CD4-positive, alpha-beta T cell (primary cell): ENCODE measurements around the gene UBE3C. TPM values are rescaled to one million over a fixed set of nuclear protein-coding genes. Genes with fewer than 3 reads are reported as not detected.
A peak's percentile ranks its signal among the peaks of the same experiment; 100 is the strongest.

Experiments used
- ATAC-seq: fragments of 200-7000 bp; cut with Tn5 transposase; one replicate; pipeline ENCODE4 v1.10.0; 2022; ENCODE audit warnings: mild to moderate bottlenecking; ENCODE audit not compliant: poor library complexity
- CTCF ChIA-PET: fragments of 350-600 bp; sonication (Branson Sonifier 250); formaldehyde crosslinking; loops from one replicate; lab custom pipeline; 2021; ENCODE audit warnings: antibody characterized with exemption, inconsistent platforms; lab: Charles Lee
- POLR2A ChIA-PET: fragments of 350-600 bp; sonication (Branson Sonifier 250); formaldehyde crosslinking; loops from one replicate; lab custom pipeline; 2021; ENCODE audit warnings: antibody characterized with exemption, inconsistent platforms; lab: Charles Lee
- DNase-seq, 14 experiments: peaks; one replicate each; pipeline ENCODE4 v3.0.0-alpha.2; 2013 to 2020; ENCODE audit warnings: mixed read lengths in 2 of 14
- H3K27ac ChIP-seq, 2 donors: one replicate each; pipeline versions ENCODE4 v1.5.1 to v1.7.0; 2013; ENCODE audit warnings: low read length in 2 of 2, low read depth in 1 of 2, mild to moderate bottlenecking in 1 of 2
- H3K27me3 ChIP-seq, 2 experiments: 1 replicate in 1 of 2; 2 replicates in 1 of 2; pipeline versions ENCODE4 v1.6.1 to v1.7.0; 2013; ENCODE audit warnings: low read length in 2 of 2, control low read depth in 1 of 2, mild to moderate bottlenecking in 1 of 2, moderate library complexity in 1 of 2; ENCODE audit not compliant: insufficient read depth in 2 of 2, control insufficient read depth in 1 of 2
- H3K36me3 ChIP-seq: one replicate; pipeline ENCODE4 v1.6.1; 2013; ENCODE audit warnings: low read length, control low read depth; ENCODE audit not compliant: insufficient read depth
- H3K4me1 ChIP-seq: one replicate; pipeline ENCODE4 v1.6.1; 2013; ENCODE audit warnings: low read length, control low read depth; ENCODE audit not compliant: insufficient read depth
- H3K4me3 ChIP-seq: one replicate; pipeline ENCODE4 v1.5.1; 2013; ENCODE audit warnings: mild to moderate bottlenecking, low read length, moderate library complexity
- H3K9me3 ChIP-seq, 2 experiments: 1 replicate in 1 of 2; 2 replicates in 1 of 2; pipeline versions ENCODE4 v1.6.1 to v1.7.0; 2013; ENCODE audit warnings: low read length in 2 of 2, mild to moderate bottlenecking in 2 of 2, control low read depth in 1 of 2, moderate library complexity in 1 of 2; ENCODE audit not compliant: control insufficient read depth in 1 of 2, insufficient read depth in 1 of 2
- H3K27ac Mint-ChIP-seq: one replicate; pipeline ENCODE4 v1.8.0; 2020; ENCODE audit warnings: mixed read lengths
- H3K27me3 Mint-ChIP-seq: one replicate; pipeline ENCODE4 v1.8.0; 2021; ENCODE audit warnings: mixed read lengths
- H3K36me3 Mint-ChIP-seq: one replicate; pipeline ENCODE4 v1.8.0; 2021; ENCODE audit warnings: low read depth, mixed read lengths
- H3K4me1 Mint-ChIP-seq: one replicate; pipeline ENCODE4 v1.8.0; 2021; ENCODE audit warnings: low read depth, mixed read lengths
- H3K4me3 Mint-ChIP-seq: one replicate; pipeline ENCODE4 v1.8.0; 2020; ENCODE audit warnings: mild to moderate bottlenecking, mixed read lengths
- H3K9me3 Mint-ChIP-seq: one replicate; pipeline ENCODE4 v1.8.0; 2020; ENCODE audit warnings: mixed read lengths
- CTCF ChIP-seq: fragments of 200-600 bp; IDR thresholded peaks from one replicate; pipeline ENCODE4 v1.8.0; 2022; ENCODE audit warnings: antibody characterized with exemption, mild to moderate bottlenecking
- intact Hi-C, 2 experiments: fragments of 100-400 bp; cut with DNase I in 1 of 2; cut with micrococcal nuclease in 1 of 2; formaldehyde crosslinking; loops; one replicate each; pipeline versions ENCODE4 v1.15.1 to v1.9.0; 2023 to 2025; cut with DNase I, micrococcal nuclease
- total RNA-seq, 174 experiments: library from RNA in 2 of 174; stranded (reverse) in 2 of 174; gene quantifications; one replicate each; pipeline ENCODE4 v1.2.3 and lab custom pipeline; 2021 to 2026

UBE3C gene
- total RNA-seq, 2 experiments from 2014 or later: 30.8 to 32.3 TPM

- ChIA-PET CTCF (interaction anchor here (1.1 to 1.3 kb wide), 2 partner anchors 28 to 85 kb away, joined by 3 to 4 read pairs; no protein-coding TSS in a partner anchor), POLR2A (interaction anchor here (2.8 kb wide), 1 partner anchor 36 kb away, joined by 38 read pairs; the partner anchor contains the start of gene DNAJB6)
- Mint-ChIP-seq H3K27ac (peak overlapping the region; percentile 81), H3K27me3 (no peaks in the 10 kb centered on the region), H3K36me3 (no peaks in the 10 kb centered on the region), H3K9me3 (no peaks in the 10 kb centered on the region), H3K4me1 (peaks cover 32% of the 10 kb centered on the region), H3K4me3 (peak overlapping the region; percentile 79)
- H3K4me1 ChIP-seq: peaks cover 47% of the 10 kb centered on the region
- no peak for TF ChIP-seq CTCF
- H3K36me3 ChIP-seq: no peaks in the 10 kb centered on the region
- H3K27me3 ChIP-seq: no peaks in the 10 kb centered on the region
- intact Hi-C loops: loop anchor here in 1 of 2 experiments (1.0 kb wide), 1 partner anchor 39 kb away; no protein-coding TSS in a partner anchor
- H3K27ac ChIP-seq: peak overlapping the region; percentile 39 to 78
- peak overlapping the region; percentile 26 for H3K4me3 ChIP-seq
- no peak for ATAC-seq
- H3K9me3 ChIP-seq: no peaks in the 10 kb centered on the region
- peak in 1 of 14 experiments; percentile 15 for DNase-seq
These were observed 162.9 kb downstream of the UBE3C start for GRCh38 chr7:157301610-157302120.

GRCh38 chr7:157306846-157307838 lies 168.4 kb downstream of the UBE3C start:
- Mint-ChIP-seq H3K4me1 (peaks cover 13% of the 10 kb centered on the region), H3K27ac (no peak overlapping the region), H3K27me3 (no peaks in the 10 kb centered on the region), H3K4me3 (no peak overlapping the region), H3K9me3 (no peaks in the 10 kb centered on the region), H3K36me3 (no peaks in the 10 kb centered on the region)
- TF ChIP-seq CTCF: no peak
- CTCF ChIA-PET: interaction anchor here (0.5 kb wide), 1 partner anchor 32 kb away, joined by 3 read pairs; no protein-coding TSS in a partner anchor
- H3K27ac ChIP-seq: no peak overlapping the region
- H3K36me3 ChIP-seq: no peaks in the 10 kb centered on the region
- H3K4me1 ChIP-seq: peaks cover 13% of the 10 kb centered on the region
- H3K27me3 ChIP-seq: no peaks in the 10 kb centered on the region
- no peak for ATAC-seq
- POLR2A ChIA-PET: no interaction called here
- no peaks in the 10 kb centered on the region for H3K9me3 ChIP-seq
- intact Hi-C loops: no loop called here
- no peak overlapping the region for H3K4me3 ChIP-seq
- DNase-seq: no peak

GRCh38 chr7:157309988-157310668 lies 171.4 kb downstream of the UBE3C start:
- Histone ChIP-seq H3K4me1 (peaks cover 4% of the 10 kb centered on the region), H3K36me3 (no peaks in the 10 kb centered on the region), H3K4me3 (no peak overlapping the region), H3K9me3 (peaks cover 0 to 6% of the 10 kb centered on the region in 2 experiments), H3K27me3 (no peaks in the 10 kb centered on the region), H3K27ac (no peak overlapping the region)
- H3K4me3 Mint-ChIP-seq: no peak overlapping the region
- ChIA-PET CTCF (no interaction called here), POLR2A (no interaction called here)
- no peaks in the 10 kb centered on the region for H3K4me1 Mint-ChIP-seq
- H3K9me3 Mint-ChIP-seq: no peaks in the 10 kb centered on the region
- H3K27me3 Mint-ChIP-seq: no peaks in the 10 kb centered on the region
- intact Hi-C loops: no loop called here
- ATAC-seq: no peak
- no peak for DNase-seq
- no peak overlapping the region for H3K27ac Mint-ChIP-seq
- no peaks in the 10 kb centered on the region for H3K36me3 Mint-ChIP-seq
- TF ChIP-seq CTCF: no peak
